HG03457 (cell line): Measurements from ENCODE around the gene C22orf31.
"Not testable (repeated sequence)": the region's sequence is repeated elsewhere in the genome, so short reads cannot be mapped to it uniquely, and the experiment has no call there.

Source experiments
- ATAC-seq: cut with Tn5 transposase; IDR thresholded peaks from one replicate; pipeline ENCODE4 v1.9.1; 2021; ENCODE audit warnings: moderate number of reproducible peaks; ENCODE audit not compliant: unreplicated experiment

Gene C22orf31

GRCh38 chr22:29061773-29062172 lies at the start of gene C22orf31:
TSS of gene C22orf31 (minus strand) at chr22:29061831. CDS start at chr22:29061792, 39 bp downstream.
- ATAC-seq: no peak

GRCh38 chr22:29110946-29111345 lies 49.3 kb upstream of the C22orf31 start:
- no peak for ATAC-seq

GRCh38 chr22:29109822-29110221 lies 48.2 kb upstream of the C22orf31 start:
- ATAC-seq: no peak

- no peak for ATAC-seq
These were observed 46.5 kb upstream of the C22orf31 start for GRCh38 chr22:29108137-29108536.

GRCh38 chr22:29106839-29107238 lies 45.2 kb upstream of the C22orf31 start:
- ATAC-seq: no peak

GRCh38 chr22:29105468-29105867 lies 43.8 kb upstream of the C22orf31 start:
- no peak for ATAC-seq

- no peak for ATAC-seq
These were observed 41.5 kb upstream of the C22orf31 start for GRCh38 chr22:29103121-29103520.

- ATAC-seq: no peak
These were observed 40.7 kb upstream of the C22orf31 start for GRCh38 chr22:29102300-29102699.

- ATAC-seq: no peak
These were observed 36.7 kb upstream of the C22orf31 start for GRCh38 chr22:29098296-29098695.

- no peak for ATAC-seq
These were observed 35.4 kb upstream of the C22orf31 start for GRCh38 chr22:29096736-29097669.

- no peak for ATAC-seq
These were observed 33.8 kb upstream of the C22orf31 start for GRCh38 chr22:29095459-29095858.

GRCh38 chr22:29093501-29094300 lies 32.1 kb upstream of the C22orf31 start:
- ATAC-seq: no peak

- no peak for ATAC-seq
These were observed 31.4 kb upstream of the C22orf31 start for GRCh38 chr22:29093030-29093429.

- ATAC-seq: no peak
These were observed 30.6 kb upstream of the C22orf31 start for GRCh38 chr22:29092243-29092642.

- ATAC-seq: no peak
These were observed 28.4 kb upstream of the C22orf31 start for GRCh38 chr22:29090039-29090438.

- no peak for ATAC-seq
These were observed 27.9 kb upstream of the C22orf31 start for GRCh38 chr22:29089507-29089906.

GRCh38 chr22:29088809-29089208 lies 27.2 kb upstream of the C22orf31 start:
- ATAC-seq: no peak

GRCh38 chr22:29087012-29087411 lies 25.4 kb upstream of the C22orf31 start:
- ATAC-seq: no peak

GRCh38 chr22:29083933-29084591 lies 22.4 kb upstream of the C22orf31 start:
- ATAC-seq: no peak

- not testable (repeated sequence) for ATAC-seq
These were observed 21.9 kb upstream of the C22orf31 start for GRCh38 chr22:29083576-29083932.

- no peak for ATAC-seq
These were observed 21.4 kb upstream of the C22orf31 start for GRCh38 chr22:29082826-29083545.
